ENCODE results near the gene JADE1. TPM values are rescaled to one million over a fixed set of nuclear protein-coding genes. Genes with fewer than 3 reads are reported as not detected.

JADE1 gene
- total and polyA plus RNA-seq, 2 of the 13 experiments (the other 11 are each of a cell fraction or from before 2014, with no cell fraction given): 5.4 to 19.3 TPM

DNA sequence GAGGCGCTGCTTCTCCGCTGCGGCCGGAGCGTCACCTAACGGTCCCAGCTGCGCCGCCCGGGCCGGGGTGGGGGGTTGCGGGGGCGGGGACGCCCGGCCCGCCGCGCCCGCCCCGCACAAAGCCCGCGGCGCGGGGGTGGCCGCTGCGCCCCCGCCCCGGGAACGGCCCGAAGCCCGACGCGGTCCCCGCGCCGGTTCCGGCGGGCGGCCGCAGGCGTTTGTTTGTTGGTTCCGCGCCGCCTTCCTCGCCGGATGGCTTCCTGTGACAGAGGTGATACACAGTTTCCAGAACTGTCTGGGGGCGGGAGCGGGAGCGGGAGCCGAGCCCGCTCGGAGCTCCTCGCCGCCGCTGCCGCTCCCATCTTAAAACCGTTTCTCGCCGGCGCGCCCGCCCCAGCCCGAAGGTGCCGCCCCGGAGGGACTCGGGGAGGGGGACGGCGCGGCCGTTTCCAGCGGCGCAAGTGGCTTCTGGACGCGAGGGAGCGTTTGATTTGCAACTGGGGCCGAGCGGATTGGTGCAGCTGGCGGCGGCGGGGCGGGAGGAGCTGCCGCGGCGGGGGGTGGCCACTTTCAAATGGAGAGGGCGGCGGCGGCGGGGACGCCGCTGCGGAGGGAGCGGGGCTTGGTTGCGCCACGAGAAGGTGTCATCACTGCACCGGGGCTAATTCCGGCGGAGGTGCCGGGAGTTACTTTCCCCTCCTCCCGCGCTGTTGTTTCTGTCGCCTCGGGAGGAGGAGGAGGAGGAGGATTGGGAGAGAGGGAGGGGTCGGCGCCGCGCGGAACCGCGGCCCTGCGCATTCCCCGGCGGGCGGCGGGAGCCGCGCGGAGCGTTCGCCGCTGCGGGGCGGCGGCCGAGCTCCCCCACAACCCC, 2.3 kb downstream of the JADE1 start (continued):
- TF ChIP-seq ZNF883 (CRISPR knock-in tag; IDR thresholded peaks at IDR 0.05; ENCODE audit: not compliant biosample characterization): peak; percentile 59
- no peak for TF ChIP-seq REST (IDR thresholded peaks at IDR 0.05; ENCODE audit: borderline replicate concordance in 1 of 2, low read depth in 1 of 2, low read length in 2 of 2)
- no peak for TF ChIP-seq PCBP2 (optimal IDR thresholded peaks at IDR 0.05; ENCODE audit: low read depth, low read length, poor library complexity, severe bottlenecking)
- TF ChIP-seq, protein P1, sequence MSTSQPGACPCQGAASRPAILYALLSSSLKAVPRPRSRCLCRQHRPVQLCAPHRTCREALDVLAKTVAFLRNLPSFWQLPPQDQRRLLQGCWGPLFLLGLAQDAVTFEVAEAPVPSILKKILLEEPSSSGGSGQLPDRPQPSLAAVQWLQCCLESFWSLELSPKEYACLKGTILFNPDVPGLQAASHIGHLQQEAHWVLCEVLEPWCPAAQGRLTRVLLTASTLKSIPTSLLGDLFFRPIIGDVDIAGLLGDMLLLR (CRISPR knock-in tag; IDR thresholded peaks at IDR 0.05): no peak
- peak; percentile 51; the same call in 1 of the 2 replicates for TF ChIP-seq DRAP1 (CRISPR knock-in tag; IDR thresholded peaks at IDR 0.05)
- peak; percentile 26 for TF ChIP-seq ATF7-NPFF (CRISPR knock-in tag; IDR thresholded peaks at IDR 0.05; ENCODE audit: low read depth)
- TF ChIP-seq ATM (IDR thresholded peaks at IDR 0.05; ENCODE audit: borderline replicate concordance): no peak
- peak; percentile 55 for TF ChIP-seq YEATS4 (CRISPR knock-in tag; IDR thresholded peaks at IDR 0.05; ENCODE audit: borderline replicate concordance)
- 0 out of 4 replicates have a peak, but pooled peaks of 1 of the 2 experiments have one; percentile 53 for TF ChIP-seq ATF4 (CRISPR knock-in tag; IDR thresholded peaks at IDR 0.05)
- TF ChIP-seq, protein P2, sequence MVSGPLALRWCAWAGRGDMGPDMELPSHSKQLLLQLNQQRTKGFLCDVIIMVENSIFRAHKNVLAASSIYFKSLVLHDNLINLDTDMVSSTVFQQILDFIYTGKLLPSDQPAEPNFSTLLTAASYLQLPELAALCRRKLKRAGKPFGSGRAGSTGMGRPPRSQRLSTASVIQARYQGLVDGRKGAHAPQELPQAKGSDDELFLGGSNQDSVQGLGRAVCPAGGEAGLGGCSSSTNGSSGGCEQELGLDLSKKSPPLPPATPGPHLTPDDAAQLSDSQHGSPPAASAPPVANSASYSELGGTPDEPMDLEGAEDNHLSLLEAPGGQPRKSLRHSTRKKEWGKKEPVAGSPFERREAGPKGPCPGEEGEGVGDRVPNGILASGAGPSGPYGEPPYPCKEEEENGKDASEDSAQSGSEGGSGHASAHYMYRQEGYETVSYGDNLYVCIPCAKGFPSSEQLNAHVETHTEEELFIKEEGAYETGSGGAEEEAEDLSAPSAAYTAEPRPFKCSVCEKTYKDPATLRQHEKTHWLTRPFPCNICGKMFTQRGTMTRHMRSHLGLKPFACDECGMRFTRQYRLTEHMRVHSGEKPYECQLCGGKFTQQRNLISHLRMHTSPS (CRISPR knock-in tag; IDR thresholded peaks at IDR 0.05; ENCODE audit: low read depth): no peak
- no peak for TF ChIP-seq PHF5A (CRISPR knock-in tag; IDR thresholded peaks at IDR 0.05; ENCODE audit: low read depth, unreplicated experiment)
- TF ChIP-seq ZNF33A (CRISPR knock-in tag; IDR thresholded peaks at IDR 0.05; ENCODE audit: borderline replicate concordance): 0 out of 2 replicates have a peak, but pooled peaks have one; percentile 67
- no peak for TF ChIP-seq PAWR (CRISPR knock-in tag; IDR thresholded peaks at IDR 0.05; ENCODE audit: borderline replicate concordance)
- TF ChIP-seq TFDP2 (CRISPR knock-in tag; IDR thresholded peaks at IDR 0.05): peak; percentile 93
- TF ChIP-seq EZH2 (conservative IDR thresholded peaks at IDR 0.05; ENCODE audit: low read depth, low read length): no peak
- TF ChIP-seq SP5 (CRISPR knock-in tag; IDR thresholded peaks at IDR 0.05; ENCODE audit: borderline replicate concordance, low read depth): peak; percentile 18; the same call in 1 of the 2 replicates
- TF ChIP-seq ZC3H4 (CRISPR knock-in tag; IDR thresholded peaks at IDR 0.05; ENCODE audit: borderline replicate concordance): peak; percentile 55; the same call in 1 of the 2 replicates
- no peak for TF ChIP-seq MLX (CRISPR knock-in tag; IDR thresholded peaks at IDR 0.05)
